Hematopoietic multipotent progenitor cell treated with erythropoietin and hydrocortisone succinate and interleukin-3 and kit ligand, for 8 days (in vitro differentiated cells): ENCODE results near the gene DDX25.

Experiments
- DNase-seq: peaks from one replicate; pipeline ENCODE4 v3.0.0-alpha.2; 2015

DDX25 gene

GRCh38 chr11:125939081-125939521, 34.8 kb downstream of the DDX25 start:
- DNase-seq: no peak

DNA sequence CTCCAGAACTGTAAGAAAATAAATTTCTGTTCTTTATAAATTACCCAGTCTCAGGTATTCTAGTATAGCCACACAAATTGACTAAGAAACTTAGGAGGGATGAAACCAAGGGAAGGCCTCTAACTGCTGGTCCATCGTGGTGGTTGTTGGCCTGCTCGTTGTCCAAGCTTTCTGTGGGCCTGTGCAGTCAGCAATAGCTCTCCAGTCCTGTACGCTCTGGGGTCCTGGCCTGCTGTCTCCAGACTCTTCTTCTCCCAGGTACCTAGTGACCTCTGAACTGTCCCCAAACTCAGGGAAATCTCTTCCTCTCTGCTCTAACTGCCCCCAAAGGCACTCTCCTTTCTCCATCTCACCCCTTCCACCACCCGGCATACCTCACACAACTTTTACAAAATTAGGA, 35.8 kb downstream of the DDX25 start:
- DNase-seq: no peak

- no peak for DNase-seq
Observed at GRCh38 chr11:125941267-125941618, 36.9 kb downstream of the DDX25 start.

DNA sequence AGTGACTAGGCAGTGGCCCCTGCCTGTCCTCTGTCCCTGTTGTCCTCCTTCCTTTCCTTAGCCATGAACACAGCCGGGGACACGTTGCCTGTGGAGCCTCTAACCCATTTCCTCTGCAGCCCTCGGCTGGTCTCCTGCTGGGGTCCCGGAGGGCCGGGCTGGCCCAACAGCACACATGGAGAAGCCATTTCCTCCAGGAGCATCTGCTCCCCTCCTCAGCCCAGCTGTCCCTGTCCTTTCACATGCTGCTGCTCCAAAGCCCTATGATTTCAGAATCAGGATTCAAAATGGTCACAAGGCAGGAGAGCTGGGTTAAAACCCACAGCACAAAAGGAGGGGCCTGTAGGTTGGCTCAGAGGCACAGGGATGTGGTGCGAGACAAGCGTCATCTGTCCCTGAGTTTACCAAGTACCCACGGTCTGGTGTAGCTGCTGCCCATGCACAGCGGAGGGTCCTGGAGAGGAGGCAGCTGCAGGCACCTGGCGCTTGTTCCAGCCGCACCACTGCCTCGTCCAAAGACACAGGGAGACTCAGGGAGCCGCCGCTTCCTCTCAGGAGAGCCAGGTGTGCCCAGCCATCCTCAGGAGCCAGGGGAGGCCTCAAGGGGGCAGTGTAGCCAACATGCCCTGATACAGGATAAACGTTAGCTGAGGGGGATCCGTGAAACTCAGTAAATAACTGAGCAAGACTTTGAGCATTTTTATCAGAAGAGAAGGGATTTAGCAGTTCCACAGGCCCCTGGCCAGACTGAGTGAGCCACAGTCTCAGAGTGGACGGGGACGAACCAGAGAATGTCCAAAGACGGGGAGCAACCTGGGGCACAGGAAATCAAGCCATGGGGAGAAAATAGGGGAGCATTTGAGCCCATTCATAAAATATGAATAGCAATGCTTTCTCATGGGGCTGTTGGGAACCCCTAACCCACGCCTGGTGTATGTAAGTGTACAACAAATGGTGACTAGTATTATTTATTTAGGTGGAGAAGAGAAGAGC, 37.6 kb downstream of the DDX25 start:
- DNase-seq: peak; percentile 19

- DNase-seq: no peak
Observed at GRCh38 chr11:125942771-125943428, 38.6 kb downstream of the DDX25 start.

DNA sequence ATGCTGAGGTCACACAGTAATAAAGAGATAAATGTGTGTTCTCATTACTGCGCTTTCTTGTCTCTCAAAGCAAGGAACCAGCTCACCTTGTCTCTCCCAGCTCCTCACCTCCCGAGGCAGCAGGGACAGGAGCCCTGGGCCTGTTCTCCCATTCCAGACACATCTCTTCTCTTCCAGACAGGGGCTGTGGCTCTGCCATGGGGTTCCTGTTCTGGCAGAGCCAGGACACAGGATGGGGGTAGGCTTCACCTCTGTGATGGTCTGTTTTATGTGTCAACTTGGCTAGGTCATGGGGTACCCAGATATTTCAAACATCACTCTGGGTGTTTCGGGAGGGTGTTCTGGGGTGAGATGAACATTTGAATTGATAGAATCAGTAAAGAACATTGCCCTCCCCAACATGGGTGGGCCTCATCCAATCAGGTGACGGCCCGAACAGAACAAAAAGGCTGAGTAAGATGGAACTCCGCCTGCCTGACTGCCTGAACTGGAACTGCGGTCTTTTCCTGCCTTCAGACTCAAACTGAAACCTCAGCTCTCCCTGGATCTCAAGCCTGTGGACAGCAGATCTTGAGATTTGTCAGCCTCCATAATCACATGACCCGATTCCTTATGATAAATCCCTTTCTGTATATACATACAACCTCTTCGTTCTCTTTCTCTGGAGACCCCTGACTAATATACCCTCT, 39.5 kb downstream of the DDX25 start:
- no peak for DNase-seq

GRCh38 chr11:125944350-125945010, 40.2 kb downstream of the DDX25 start:
- DNase-seq: no peak

- DNase-seq: no peak
Observed at GRCh38 chr11:125945011-125945796, 40.9 kb downstream of the DDX25 start.

- DNase-seq: no peak
Observed at GRCh38 chr11:125945797-125946520, 41.7 kb downstream of the DDX25 start, which contains the start of gene VSIG10L2. Gene VSIG10L2, plus strand, starts transcription at chr11:125946044. Its CDS starts 12 bp downstream, at chr11:125946056.

DNA sequence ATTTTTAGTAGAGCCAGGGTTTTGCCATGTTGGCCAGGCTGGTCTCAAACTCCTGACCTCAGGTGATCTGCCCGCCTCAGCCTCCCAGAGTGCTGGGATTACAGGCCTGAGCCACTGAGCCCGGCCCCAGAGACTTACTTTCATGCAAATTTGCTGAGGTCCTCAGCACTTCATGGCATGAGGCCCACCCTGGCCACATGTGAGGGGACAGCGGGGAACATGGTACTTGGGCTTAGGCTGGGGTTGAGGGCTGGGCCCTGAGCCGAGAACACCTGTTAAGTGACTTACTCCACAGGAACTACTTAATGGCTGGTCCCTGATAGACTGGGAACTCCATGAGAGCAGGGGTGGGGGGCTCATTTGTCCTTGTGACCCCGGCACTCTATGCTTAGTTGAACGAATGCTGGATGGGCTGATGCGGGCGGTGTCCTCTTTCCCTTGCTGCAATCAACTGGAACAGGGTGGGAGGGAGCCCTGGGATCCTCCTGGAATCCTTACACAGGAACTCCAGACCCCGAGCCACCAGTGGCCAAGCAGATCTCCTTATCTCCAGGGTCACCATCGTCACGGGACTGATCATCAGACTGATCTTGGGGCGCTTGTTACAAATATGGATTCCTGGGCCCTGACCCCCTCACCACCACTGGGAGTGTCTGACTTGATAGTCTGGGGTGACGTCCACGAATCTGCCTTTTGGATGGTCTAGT, 42.6 kb downstream of the DDX25 start:
- no peak for DNase-seq

GRCh38 chr11:125947419-125948277, 43.3 kb downstream of the DDX25 start:
- DNase-seq: no peak

GRCh38 chr11:125948278-125949051, 44.2 kb downstream of the DDX25 start:
- DNase-seq: no peak

DNA sequence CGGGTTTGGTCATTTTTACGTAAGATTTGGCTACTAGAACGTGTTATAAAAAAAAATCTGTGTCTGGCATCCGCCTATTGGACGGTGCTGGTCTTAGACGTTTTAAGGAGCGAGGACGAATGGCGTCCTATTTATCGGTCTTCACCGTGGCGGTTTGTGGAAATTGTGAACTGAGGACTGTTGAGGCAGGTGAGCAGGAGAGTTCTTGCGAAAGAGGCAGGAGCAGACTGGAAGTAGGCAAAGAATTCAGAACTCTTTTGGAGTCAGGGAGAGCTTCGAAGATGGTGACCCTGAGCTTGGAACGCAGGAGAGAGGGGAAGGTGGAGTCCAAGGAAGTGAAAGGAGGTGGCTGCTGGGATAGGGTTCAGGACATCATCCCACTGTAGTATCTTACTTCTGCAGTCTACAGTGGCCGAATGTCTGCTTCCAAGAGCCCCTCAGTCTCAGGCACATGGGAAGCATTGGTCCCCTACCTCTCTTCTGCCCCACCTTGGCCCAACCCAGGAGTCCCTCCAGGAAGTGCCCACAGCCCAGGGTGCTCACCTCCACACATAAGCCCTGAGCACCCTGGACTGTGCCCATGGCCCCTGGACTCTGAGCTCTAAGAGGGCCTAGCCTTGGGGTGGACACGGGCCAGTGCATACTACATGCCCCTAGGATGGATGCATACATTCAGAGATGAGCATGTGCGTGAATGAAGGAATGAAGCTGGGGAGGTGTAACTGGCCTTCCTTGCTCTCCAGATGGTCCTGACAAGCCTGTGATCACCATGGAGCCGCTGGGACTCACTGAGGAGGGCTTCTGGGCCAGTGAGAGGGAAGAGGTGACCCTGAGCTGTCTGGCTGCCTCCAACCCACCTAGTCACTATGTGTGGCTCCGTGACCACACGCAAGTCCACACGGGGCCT, 45.2 kb downstream of the DDX25 start:
- DNase-seq: no peak

GRCh38 chr11:125950178-125950490, 45.8 kb downstream of the DDX25 start:
- DNase-seq: no peak

DNA sequence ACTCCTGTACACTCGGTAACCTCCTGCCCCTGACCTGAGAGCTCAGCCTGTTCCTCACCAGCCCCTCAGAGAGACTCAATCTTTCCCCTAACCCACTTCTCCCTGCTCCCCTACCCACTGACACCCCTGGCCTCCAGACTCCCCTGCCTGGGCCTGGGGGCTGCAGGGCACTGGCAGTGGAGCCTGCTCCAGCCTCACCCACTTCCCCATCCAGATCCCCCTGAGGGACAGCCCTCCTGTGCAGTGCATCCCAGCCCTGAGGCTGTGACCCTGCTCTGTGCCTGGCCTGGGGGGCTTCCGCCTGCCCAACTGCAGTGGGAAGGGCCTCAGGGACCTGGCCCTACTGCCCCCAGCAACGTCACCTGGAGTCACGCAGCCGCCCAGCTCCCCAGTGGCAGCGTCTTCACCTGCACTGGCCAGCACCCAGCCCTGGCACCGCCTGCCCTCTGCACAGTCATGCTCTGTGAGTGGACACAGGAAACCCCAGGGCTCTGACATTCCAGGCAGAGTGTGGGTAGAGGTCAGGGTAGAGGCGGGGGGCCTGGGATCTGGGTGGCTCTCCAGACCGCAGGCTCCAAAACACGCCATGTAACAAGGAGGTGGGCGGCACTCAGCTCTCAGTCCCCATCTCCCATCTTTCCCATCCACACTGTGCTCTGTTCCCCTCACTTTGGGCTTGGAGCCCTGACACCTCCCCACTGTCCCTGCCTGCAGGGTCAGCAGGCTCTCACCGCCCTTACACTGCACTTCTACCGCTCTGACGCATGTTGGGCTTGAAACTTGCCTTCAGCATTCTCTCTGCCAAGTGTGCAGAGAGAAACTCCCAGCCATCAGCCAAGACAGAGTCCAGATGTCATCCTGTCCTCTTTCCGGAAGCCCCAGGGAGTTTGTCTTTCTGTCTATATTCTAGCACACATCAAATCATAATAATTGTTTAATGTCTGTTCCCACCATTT, 46.7 kb downstream of the DDX25 start:
- DNase-seq: no peak

DNA sequence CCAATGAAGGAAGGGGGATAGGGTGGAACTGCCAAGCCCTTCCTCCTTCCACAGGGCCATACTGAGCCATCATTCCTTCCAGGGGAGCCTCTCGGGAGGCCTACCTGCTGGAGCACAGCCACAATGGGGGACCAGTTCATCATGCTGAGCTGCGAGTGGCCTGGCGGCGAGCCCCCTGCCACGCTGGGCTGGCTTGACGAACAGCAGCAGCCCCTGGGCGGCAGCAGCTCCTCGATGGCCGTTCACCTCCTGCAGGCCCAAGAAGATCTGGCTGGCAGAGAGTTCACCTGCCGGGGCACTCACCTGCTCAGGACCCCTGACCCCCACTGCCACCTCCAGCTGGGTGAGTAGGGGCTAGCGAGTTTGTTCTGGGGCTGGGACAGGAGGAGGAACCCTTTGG, 47.4 kb downstream of the DDX25 start:
- DNase-seq: no peak

DNA sequence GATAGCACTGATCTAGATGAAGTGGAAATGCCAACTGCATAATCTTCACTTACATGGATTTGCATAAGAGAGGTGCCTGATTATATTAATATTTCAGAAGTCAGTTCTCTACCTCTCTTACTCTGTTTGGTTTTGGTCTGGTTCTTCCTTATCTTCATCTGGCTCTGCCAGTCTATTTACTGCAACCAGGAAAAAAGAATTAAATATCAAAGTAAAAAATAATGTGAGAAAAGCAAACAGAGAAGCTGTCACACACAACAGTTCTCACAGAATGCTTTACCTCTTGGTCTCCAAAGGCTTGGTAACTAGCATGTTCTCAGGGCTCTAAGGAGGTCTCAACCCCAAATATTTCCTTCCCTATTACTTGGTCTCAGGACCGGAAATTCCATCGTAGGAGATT, 48.3 kb downstream of the DDX25 start:
- DNase-seq: no peak
